H1 (cell line): ENCODE data around the gene GPR17. TPM values are rescaled to one million over a fixed set of nuclear protein-coding genes. Genes with fewer than 3 reads are reported as not detected.

Source experiments
- CTCF ChIA-PET: fragments of 300-600 bp; sonication (Branson Sonifier 250); formaldehyde crosslinking; loops from one replicate; lab custom pipeline; 2021; ENCODE audit not compliant: partially characterized antibody; lab: Charles Lee
- POLR2A ChIA-PET: fragments of 300-600 bp; sonication (Branson Sonifier 250); formaldehyde crosslinking; loops from one replicate; lab custom pipeline; 2021; ENCODE audit warnings: inconsistent platforms; ENCODE audit not compliant: partially characterized antibody; lab: Charles Lee
- DNase-seq, 2 experiments: peaks; one replicate each; pipeline versions ENCODE4 v3.0.0 to v3.0.0-alpha.2; 2010 to 2022; ENCODE audit warnings: low spot score in 2 of 2, low read depth in 1 of 2, mixed read lengths in 1 of 2
- FAIRE-seq: peaks from 2 replicates; lab custom pipeline; 2011; peaks lifted over from hg19 to GRCh38; lab: Jason Lieb, UNC
- H2AFZ ChIP-seq: 2 replicates; pipeline ENCODE4 v1.8.1; 2012; ENCODE audit warnings: low read length, inconsistent platforms
- H2AK5ac ChIP-seq: 2 replicates; pipeline ENCODE4 v1.6.1; 2013; ENCODE audit warnings: low read depth, low read length
- H2BK120ac ChIP-seq: replicated peaks from 2 replicates; pipeline ENCODE3; 2013; ENCODE audit warnings: low read depth, low read length, inconsistent platforms
- H2BK12ac ChIP-seq: 2 replicates; pipeline ENCODE4 v1.6.1; 2013; ENCODE audit warnings: low read depth, low read length
- H2BK15ac ChIP-seq: 2 replicates; pipeline ENCODE4 v1.6.1; 2013; ENCODE audit warnings: low read length
- H2BK20ac ChIP-seq: 2 replicates; pipeline ENCODE4 v1.6.1; 2013; ENCODE audit warnings: low read length
- H2BK5ac ChIP-seq: 2 replicates; pipeline ENCODE4 v1.6.1; 2013; ENCODE audit warnings: low read depth, low read length
- H3K14ac ChIP-seq: 2 replicates; pipeline ENCODE4 v1.6.1; 2013; ENCODE audit warnings: inconsistent platforms; ENCODE audit not compliant: insufficient read length
- H3K18ac ChIP-seq: 2 replicates; pipeline ENCODE4 v1.6.1; 2013; ENCODE audit warnings: low read length; ENCODE audit errors: extremely low read depth
- H3K23ac ChIP-seq: 2 replicates; pipeline ENCODE4 v1.6.1; 2013; ENCODE audit warnings: inconsistent platforms; ENCODE audit not compliant: insufficient read length
- H3K23me2 ChIP-seq: 2 replicates; pipeline ENCODE4 v1.6.1; 2013; ENCODE audit warnings: low read depth, low read length
- H3K27ac ChIP-seq: 2 replicates; pipeline ENCODE4 v1.6.1; 2011; ENCODE audit warnings: low read depth, low read length, inconsistent platforms
- H3K27me3 ChIP-seq, 4 experiments: replicated peaks in 1 of 4; 1 replicate in 1 of 4; 2 replicates in 3 of 4; pipeline versions ENCODE4 v1.6.1 to v1.8.1; 2011 to 2013; ENCODE audit warnings: low read length in 3 of 4, mild to moderate bottlenecking in 3 of 4, inconsistent platforms in 2 of 4, mixed read lengths in 2 of 4, moderate library complexity in 1 of 4; ENCODE audit not compliant: control insufficient read depth in 3 of 4, insufficient read depth in 3 of 4; ENCODE audit errors: extremely low read depth in 1 of 4
- H3K36me3 ChIP-seq, 4 experiments: 2 replicates each; pipeline versions ENCODE4 v1.6.1 to v1.8.1; 2011 to 2013; ENCODE audit warnings: mild to moderate bottlenecking in 4 of 4, low read length in 3 of 4, moderate library complexity in 2 of 4, control low read depth in 1 of 4, inconsistent platforms in 1 of 4; ENCODE audit not compliant: insufficient read depth in 4 of 4, control insufficient read depth in 2 of 4
- H3K4ac ChIP-seq: replicated peaks from 2 replicates; pipeline ENCODE3; 2013; ENCODE audit warnings: low read length, low read depth, mixed read lengths, inconsistent platforms; ENCODE audit not compliant: insufficient read length
- H3K4me1 ChIP-seq, 4 experiments: replicated peaks in 1 of 4; 1 replicate in 1 of 4; 2 replicates in 3 of 4; pipeline versions ENCODE4 v1.6.1 to v1.8.1; 2011 to 2013; ENCODE audit warnings: low read length in 3 of 4, inconsistent platforms in 2 of 4, mixed read lengths in 1 of 4; ENCODE audit not compliant: insufficient read depth in 4 of 4, control insufficient read depth in 3 of 4
- H3K4me2 ChIP-seq, 2 experiments: 2 replicates each; pipeline versions ENCODE4 v1.6.1 to v1.8.1; 2011 to 2013; ENCODE audit warnings: low read depth in 2 of 2, low read length in 2 of 2, control low read depth in 1 of 2, inconsistent platforms in 1 of 2, mild to moderate bottlenecking in 1 of 2; ENCODE audit not compliant: insufficient read depth in 1 of 2
- H3K4me3 ChIP-seq, 4 experiments: fragments of 200-600, 300-600 bp in 1 of 4; sonication (generic), shearing (Covaris generic), sonication (Bioruptor Twin) in 1 of 4; 2 replicates each; pipeline versions ENCODE4 v1.5.1 to v1.8.1; 2011 to 2016; ENCODE audit warnings: low read length in 4 of 4, low read depth in 3 of 4, control low read depth in 2 of 4, inconsistent platforms in 2 of 4, mild to moderate bottlenecking in 2 of 4, mixed read lengths in 1 of 4, moderate library complexity in 1 of 4; ENCODE audit not compliant: insufficient read depth in 2 of 4; ENCODE audit errors: extremely low read depth in 1 of 4
- H3K56ac ChIP-seq: replicated peaks from 2 replicates; pipeline ENCODE3; 2013; ENCODE audit warnings: low read depth, mild to moderate bottlenecking, mixed read lengths, low read length, inconsistent platforms; ENCODE audit not compliant: insufficient read length
- H3K79me1 ChIP-seq: 2 replicates; pipeline ENCODE4 v1.6.1; 2013; ENCODE audit warnings: low read depth, low read length, control low read depth
- H3K79me2 ChIP-seq, 2 experiments: 2 replicates each; pipeline versions ENCODE4 v1.6.1 to v1.8.1; 2012 to 2013; ENCODE audit warnings: low read length in 2 of 2, mild to moderate bottlenecking in 2 of 2, inconsistent platforms in 1 of 2; ENCODE audit not compliant: insufficient read depth in 2 of 2, control insufficient read depth in 1 of 2
- H3K9ac ChIP-seq, 4 experiments: replicated peaks in 1 of 4; 1 replicate in 1 of 4; 2 replicates in 3 of 4; pipeline versions ENCODE4 v1.6.1 to v1.8.1; 2011 to 2013; ENCODE audit warnings: low read depth in 3 of 4, low read length in 3 of 4, control low read depth in 2 of 4, mild to moderate bottlenecking in 2 of 4, moderate library complexity in 2 of 4, inconsistent platforms in 1 of 4; ENCODE audit errors: extremely low read depth in 1 of 4
- H3K9me3 ChIP-seq, 2 experiments: 2 replicates each; pipeline versions ENCODE4 v1.6.1 to v1.8.1; 2012 to 2013; ENCODE audit warnings: mild to moderate bottlenecking in 2 of 2, moderate library complexity in 2 of 2, control low read depth in 1 of 2, inconsistent platforms in 1 of 2, low read depth in 1 of 2, low read length in 1 of 2, mixed read lengths in 1 of 2; ENCODE audit not compliant: insufficient read depth in 2 of 2
- H4K20me1 ChIP-seq, 2 experiments: replicated peaks in 1 of 2; 2 replicates each; pipeline versions ENCODE3 to v1.8.1; 2011 to 2013; ENCODE audit warnings: inconsistent platforms in 2 of 2, low read length in 2 of 2, mild to moderate bottlenecking in 1 of 2; ENCODE audit not compliant: insufficient read depth in 2 of 2, control insufficient read depth in 1 of 2
- H4K5ac ChIP-seq: 2 replicates; pipeline ENCODE4 v1.6.1; 2013; ENCODE audit warnings: low read length, low read depth, mixed read lengths, inconsistent platforms; ENCODE audit not compliant: insufficient read length
- H4K8ac ChIP-seq: 2 replicates; pipeline ENCODE4 v1.8.0; 2013; ENCODE audit warnings: mild to moderate bottlenecking, moderate library complexity, low read length, inconsistent platforms; ENCODE audit not compliant: insufficient read depth; ENCODE audit errors: extremely low read depth
- H4K91ac ChIP-seq: replicated peaks from 2 replicates; pipeline ENCODE3; 2013; ENCODE audit warnings: low read length, mixed read lengths, inconsistent platforms; ENCODE audit not compliant: insufficient read length
- BACH1 ChIP-seq: IDR thresholded peaks from 2 replicates; pipeline ENCODE4 v1.6.1; 2012; ENCODE audit warnings: low read length, improper control_type of control experiment
- CBX8 ChIP-seq: fragments of 300-800, 300-1000 bp; sonication (generic); IDR thresholded peaks from 2 replicates; pipeline ENCODE4 v1.7.1; 2016; ENCODE audit warnings: low read depth, low read length, borderline replicate concordance
- CHD1 ChIP-seq: IDR thresholded peaks from 2 replicates; pipeline ENCODE4 v1.6.1; 2012; ENCODE audit warnings: low read depth, low read length, improper control_type of control experiment
- CREB1 ChIP-seq: IDR thresholded peaks from 2 replicates; pipeline ENCODE4 v1.6.1; 2012; ENCODE audit warnings: inconsistent platforms
- HDAC6 ChIP-seq: IDR thresholded peaks from one replicate; pipeline ENCODE4 v1.7.1; 2012; ENCODE audit warnings: low read depth, mild to moderate bottlenecking, inconsistent platforms, low read length, moderate library complexity
- JUN ChIP-seq: IDR thresholded peaks from 2 replicates; pipeline ENCODE4 v1.6.1; 2011; ENCODE audit warnings: low read depth, mild to moderate bottlenecking, improper control_type of control experiment, low read length
- NANOG ChIP-seq: IDR thresholded peaks from 2 replicates; pipeline ENCODE4 v1.6.1; 2011; ENCODE audit warnings: low read length, low read depth, mild to moderate bottlenecking, inconsistent platforms; ENCODE audit not compliant: insufficient read depth, poor library complexity, severe bottlenecking
- POLR2AphosphoS5 ChIP-seq: IDR thresholded peaks from 2 replicates; pipeline ENCODE4 v1.6.1; 2011; ENCODE audit warnings: low read depth, low read length
- SIRT6 ChIP-seq: IDR thresholded peaks from one replicate; pipeline ENCODE4 v1.7.1; 2012; ENCODE audit warnings: low read length, inconsistent platforms
- SIX5 ChIP-seq: IDR thresholded peaks from 2 replicates; pipeline ENCODE4 v1.6.1; 2011; ENCODE audit warnings: mild to moderate bottlenecking, low read depth, low read length
- TBP ChIP-seq: IDR thresholded peaks from 2 replicates; pipeline ENCODE4 v1.6.1; 2011; ENCODE audit warnings: low read depth, low read length, improper control_type of control experiment
- TEAD4 ChIP-seq: IDR thresholded peaks from 2 replicates; pipeline ENCODE4 v1.6.1; 2012; ENCODE audit warnings: low read depth, low read length, inconsistent platforms, mixed read lengths
- WGBS, 2 experiments: shearing (Covaris generic) in 1 of 2; methylation state at CpG; one replicate each; pipeline versions ENCODE4 v1.1.6 to v1.1.7; 2013 to 2015; ENCODE audit warnings: low lambda C conversion rate in 2 of 2, mixed read lengths in 2 of 2, inconsistent platforms in 1 of 2, low coverage in 1 of 2, missing lambda C conversion rate in 1 of 2; ENCODE audit not compliant: insufficient replicate concordance in 2 of 2, insufficient coverage in 1 of 2, insufficient read length in 1 of 2; ENCODE audit errors: extremely low coverage in 1 of 2, missing lambda C conversion rate in 1 of 2; 5-methylcytosine and 5-hydroxymethylcytosine counted together
- polyA plus RNA-seq, 7 experiments: library from polyadenylated mRNA; depleted of rRNA in 3 of 7; stranded (reverse) in 5 of 7; unstranded in 2 of 7; fragments of >200 nt in 5 of 7; fragments of 200-250 nt in 2 of 7; gene quantifications; 1 replicate in 5 of 7; 2 replicates in 1 of 7; 4 replicates in 1 of 7; pipeline versions ENCODE4 v1.2.1 to v1.2.3, GENCODE V29; 2011 to 2013; ENCODE audit warnings: missing spikeins in 2 of 7, mixed read lengths in 2 of 7
- total RNA-seq: library from RNA; stranded (reverse); fragmentation: NEBNext Ultra II Directional; extraction: Animal tissue kit (Norgen Biotek cat#: 25700); gene quantifications from 2 replicates; pipeline ENCODE4 v1.2.1, GENCODE V29; 2021

The GPR17 gene
- total and polyA plus RNA-seq, 2 of the 8 experiments (the other 6 are each of a cell fraction or from before 2014, with no cell fraction given) = 0.03 TPM; not detected in 1

- Histone ChIP-seq H3K23ac (no peak overlapping the region), H3K4me3 (no peak overlapping the region), H4K5ac (no peak overlapping the region), H3K4me2 (no peak overlapping the region), H3K23me2 (peaks cover 3% of the 10 kb centered on the region; the same call in 1 of the 2 replicates), H4K20me1 (peaks cover 0 to 1% of the 10 kb centered on the region in 2 experiments), H3K56ac (no peak overlapping the region), H2BK20ac (no peak overlapping the region), H3K27me3 (peaks cover 6 to 19% (median 13%) of the 10 kb centered on the region in 4 experiments), H3K14ac (no peak overlapping the region), H3K4ac (no peak overlapping the region), H3K9me3 (no peaks in the 10 kb centered on the region), H3K79me2 (no peaks in the 10 kb centered on the region), H2AFZ (no peak overlapping the region), H3K18ac (no peak overlapping the region), H3K27ac (no peak overlapping the region), H3K36me3 (no peaks in the 10 kb centered on the region), H2BK12ac (no peak overlapping the region), H3K9ac (no peak overlapping the region), H4K8ac (peak overlapping the region; percentile 3; the same call in 1 of the 2 replicates), H2BK120ac (no peak overlapping the region), H3K79me1 (no peaks in the 10 kb centered on the region), H3K4me1 (peaks cover 0 to 2% (median 0%) of the 10 kb centered on the region in 4 experiments; a peak in 5 of 7 replicates), H2BK5ac (no peak overlapping the region), H2AK5ac (no peak overlapping the region), H4K91ac (no peak overlapping the region), H2BK15ac (no peak overlapping the region)
- ChIA-PET CTCF (interaction anchor here (1.2 to 4.1 kb wide), 3 partner anchors 15 to 68 kb away, joined by 3 to 15 read pairs (median 4); no protein-coding TSS in a partner anchor), POLR2A (no interaction called here)
- TF ChIP-seq BACH1 (no peak), CBX8 (no peak), TBP (no peak), CREB1 (no peak), JUN (no peak), NANOG (no peak), TEAD4 (no peak), CHD1 (no peak), HDAC6 (no peak), SIRT6 (no peak), POLR2AphosphoS5 (no peak), SIX5 (no peak)
- DNase-seq = no peak
- no peak for FAIRE-seq
- 94% methylated on average over 14 of the region's 14 CpGs; no CpG with 5 or more reads in 1 of the 2 experiments for WGBS, 2 experiments
Measured at GRCh38 chr2:127659408-127660290, 13.7 kb downstream of the GPR17 start.
